ENCODE results near the gene CDC14A.
A peak's percentile ranks its signal among the peaks of the same experiment; 100 is the strongest.
"Not testable (repeated sequence)": the region's sequence is repeated elsewhere in the genome, so short reads cannot be mapped to it uniquely, and the experiment has no call there.

Gene CDC14A

GRCh38 chr1:100397681-100398080, 45.4 kb downstream of the CDC14A start:
- Histone ChIP-seq H3K4me3 (replicated peaks; ENCODE audit: insufficient read depth, low read length) (no peak overlapping the region), H3K27ac (replicated peaks) (no peak overlapping the region), H3K27me3 (ENCODE audit: insufficient read depth, poor library complexity, severe bottlenecking) (no peaks in the 10 kb centered on the region)
- TF ChIP-seq CTCF (IDR thresholded peaks at IDR 0.05; ENCODE audit: insufficient read depth, low read length): no peak
- TF ChIP-seq POLR2AphosphoS5 (IDR thresholded peaks at IDR 0.05; ENCODE audit: low read depth): no peak
- no peak for TF ChIP-seq SPI1 (IDR thresholded peaks at IDR 0.05; ENCODE audit: borderline replicate concordance, low read depth)
- TF ChIP-seq GABPA (IDR thresholded peaks at IDR 0.05; ENCODE audit: low read depth): no peak
- no peak for TF ChIP-seq REST (IDR thresholded peaks at IDR 0.05; ENCODE audit: insufficient replicate concordance, low read depth)
- DNase-seq (ENCODE audit: low read depth in 1 of 2, low spot score in 1 of 2): no peak

- Histone ChIP-seq H3K4me3 (replicated peaks; ENCODE audit: insufficient read depth, low read length) (no peak overlapping the region), H3K27ac (replicated peaks) (no peak overlapping the region), H3K27me3 (ENCODE audit: insufficient read depth, poor library complexity, severe bottlenecking) (no peaks in the 10 kb centered on the region)
- TF ChIP-seq GABPA (IDR thresholded peaks at IDR 0.05; ENCODE audit: low read depth): no peak
- no peak for TF ChIP-seq POLR2AphosphoS5 (IDR thresholded peaks at IDR 0.05; ENCODE audit: low read depth)
- TF ChIP-seq CTCF (IDR thresholded peaks at IDR 0.05; ENCODE audit: insufficient read depth, low read length): no peak
- no peak for TF ChIP-seq REST (IDR thresholded peaks at IDR 0.05; ENCODE audit: insufficient replicate concordance, low read depth)
- no peak for TF ChIP-seq SPI1 (IDR thresholded peaks at IDR 0.05; ENCODE audit: borderline replicate concordance, low read depth)
- no peak for DNase-seq (ENCODE audit: low read depth in 1 of 2, low spot score in 1 of 2)
These were observed 46.3 kb downstream of the CDC14A start for GRCh38 chr1:100398648-100399047.

- Histone ChIP-seq H3K27ac (replicated peaks) (peak overlapping the region; percentile 76), H3K27me3 (ENCODE audit: insufficient read depth, poor library complexity, severe bottlenecking) (no peaks in the 10 kb centered on the region), H3K4me3 (replicated peaks; ENCODE audit: insufficient read depth, low read length) (no peak overlapping the region)
- DNase-seq (ENCODE audit: low read depth in 1 of 2, low spot score in 1 of 2): peak; percentile 13 to 90
- peak; percentile 92 for TF ChIP-seq SPI1 (IDR thresholded peaks at IDR 0.05; ENCODE audit: borderline replicate concordance, low read depth)
- TF ChIP-seq CTCF (IDR thresholded peaks at IDR 0.05; ENCODE audit: insufficient read depth, low read length): no peak
- peak; percentile 29; the same call in 1 of the 2 replicates for TF ChIP-seq GABPA (IDR thresholded peaks at IDR 0.05; ENCODE audit: low read depth)
- TF ChIP-seq POLR2AphosphoS5 (IDR thresholded peaks at IDR 0.05; ENCODE audit: low read depth): peak; percentile 42; the same call in 1 of the 2 replicates
These were observed 48.1 kb downstream of the CDC14A start for GRCh38 chr1:100400404-100400803.

- H3K27ac ChIP-seq (replicated peaks): no peak overlapping the region
- DNase-seq (ENCODE audit: low read depth in 1 of 2, low spot score in 1 of 2): no peak
- H3K27me3 ChIP-seq (ENCODE audit: insufficient read depth, poor library complexity, severe bottlenecking): no peaks in the 10 kb centered on the region
- H3K4me3 ChIP-seq (replicated peaks; ENCODE audit: insufficient read depth, low read length): no peak overlapping the region
- no peak for TF ChIP-seq POLR2AphosphoS5 (IDR thresholded peaks at IDR 0.05; ENCODE audit: low read depth)
- TF ChIP-seq GABPA (IDR thresholded peaks at IDR 0.05; ENCODE audit: low read depth): no peak
- no peak for TF ChIP-seq CTCF (IDR thresholded peaks at IDR 0.05; ENCODE audit: insufficient read depth, low read length)
- no peak for TF ChIP-seq REST (IDR thresholded peaks at IDR 0.05; ENCODE audit: insufficient replicate concordance, low read depth)
- no peak for TF ChIP-seq SPI1 (IDR thresholded peaks at IDR 0.05; ENCODE audit: borderline replicate concordance, low read depth)
These were observed 52.5 kb downstream of the CDC14A start for GRCh38 chr1:100404821-100405220.

GRCh38 chr1:100405902-100406301, 53.6 kb downstream of the CDC14A start:
- H3K27ac ChIP-seq (replicated peaks); DNase-seq (ENCODE audit: low read depth in 1 of 2, low spot score in 1 of 2); H3K4me3 ChIP-seq (replicated peaks; ENCODE audit: insufficient read depth, low read length); H3K27me3 ChIP-seq (ENCODE audit: insufficient read depth, poor library complexity, severe bottlenecking): not testable (repeated sequence)
